GM12891 (cell line): ENCODE data around the gene BCL7B.

Experiments used
- POLR2A ChIP-seq: IDR thresholded peaks from 2 replicates; pipeline ENCODE4 v1.6.1; 2011; ENCODE audit warnings: low read depth, low read length, control low read depth
- POLR2AphosphoS5 ChIP-seq: IDR thresholded peaks from 2 replicates; pipeline ENCODE4 v1.6.1; 2011; ENCODE audit warnings: low read depth, low read length, control low read depth
- POU2F2 ChIP-seq: IDR thresholded peaks from 2 replicates; pipeline ENCODE4 v1.6.1; 2011; ENCODE audit warnings: low read depth, mild to moderate bottlenecking, control low read depth, low read length, moderate library complexity
- SPI1 ChIP-seq: IDR thresholded peaks from 2 replicates; pipeline ENCODE4 v1.6.1; 2011; ENCODE audit warnings: low read depth, low read length, control low read depth
- TAF1 ChIP-seq: IDR thresholded peaks from 2 replicates; pipeline ENCODE4 v1.6.1; 2011; ENCODE audit warnings: low read depth, low read length, control low read depth

DNA sequence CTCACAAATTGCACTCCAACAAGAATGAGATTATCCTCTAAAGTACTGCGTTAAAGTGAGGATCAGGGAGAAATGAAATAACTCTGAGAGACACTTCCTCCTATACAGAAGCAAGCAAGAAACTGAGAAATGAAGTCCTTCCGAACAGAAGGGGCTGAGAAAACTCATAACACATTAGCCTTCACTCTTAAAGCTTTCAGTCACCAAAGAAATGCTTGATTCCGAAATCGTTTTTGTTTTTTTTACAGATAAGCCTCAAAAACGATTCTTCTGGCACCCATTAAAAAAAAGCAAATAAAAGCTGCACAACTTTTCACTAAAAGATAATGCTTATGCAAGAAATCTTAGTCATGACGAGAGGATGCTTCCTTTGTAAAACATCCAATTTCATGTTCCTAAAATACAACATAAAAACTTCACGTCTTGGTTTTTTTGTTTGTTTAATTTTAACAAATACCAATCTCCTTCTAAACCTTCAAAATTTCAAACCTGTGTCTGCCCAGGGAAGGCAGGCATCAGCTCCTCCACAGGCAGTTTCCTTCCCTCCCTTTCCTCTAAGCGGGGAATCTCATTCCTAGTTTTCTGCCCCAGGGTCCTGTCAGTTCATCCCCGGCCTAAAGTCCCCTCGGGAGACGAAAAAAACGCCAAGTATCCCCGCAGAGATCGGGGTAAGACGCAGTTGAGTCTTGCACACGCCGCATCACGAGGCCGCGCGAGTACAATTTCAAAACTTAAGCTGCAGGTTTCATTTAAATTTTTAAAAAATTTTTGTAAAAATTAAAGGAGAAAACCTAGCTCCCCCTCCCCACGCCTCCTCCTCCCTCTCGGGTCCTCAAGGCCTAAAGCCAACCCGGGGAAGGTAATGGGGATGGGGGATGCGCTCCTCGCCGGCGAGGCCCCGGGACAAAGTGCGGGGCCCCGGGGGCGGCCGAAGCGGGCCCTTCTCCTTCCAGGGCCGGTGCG is 36.5 kb downstream of the BCL7B start:
- TF ChIP-seq POLR2AphosphoS5 = no peak
- TF ChIP-seq TAF1 = no peak
- TF ChIP-seq POLR2A = no peak
- no peak for TF ChIP-seq POU2F2
- TF ChIP-seq SPI1 = peak; percentile 43; the same call in 1 of the 2 replicates
